Type B pancreatic cell (in vitro differentiated cells): ENCODE results near the gene POLR3C. TPM values are rescaled to one million over a fixed set of nuclear protein-coding genes. Genes with fewer than 3 reads are reported as not detected.

Source experiments
- DNase-seq: peaks from one replicate; pipeline ENCODE4 v3.0.0; 2021; ENCODE audit warnings: mixed read lengths; ENCODE audit not compliant: unreplicated experiment; ENCODE audit errors: extremely low spot score
- H3K27ac Mint-ChIP-seq: 2 replicates; pipeline ENCODE4 v1.8.0; 2021; ENCODE audit warnings: mild to moderate bottlenecking, mixed read lengths
- H3K27me3 Mint-ChIP-seq: 2 replicates; pipeline ENCODE4 v1.8.0; 2021; ENCODE audit warnings: mixed read lengths
- H3K36me3 Mint-ChIP-seq: 2 replicates; pipeline ENCODE4 v1.8.0; 2021; ENCODE audit warnings: mixed read lengths
- H3K4me1 Mint-ChIP-seq: one replicate; pipeline ENCODE4 v1.8.0; 2021; ENCODE audit warnings: mixed read lengths; ENCODE audit not compliant: unreplicated experiment
- H3K4me3 Mint-ChIP-seq: 2 replicates; pipeline ENCODE4 v1.8.0; 2021; ENCODE audit warnings: mild to moderate bottlenecking, mixed read lengths
- H3K9me3 Mint-ChIP-seq: 2 replicates; pipeline ENCODE4 v1.8.0; 2021; ENCODE audit warnings: mixed read lengths
- CTCF ChIP-seq: fragments of 200-600 bp; sonication (generic); conservative IDR thresholded peaks from 2 replicates; pipeline ENCODE4 v1.5.0; 2021; ENCODE audit warnings: antibody characterized with exemption, mild to moderate bottlenecking
- total RNA-seq: library from RNA; stranded (reverse); gene quantifications from 2 replicates; pipeline ENCODE4 v1.2.1, GENCODE V29; 2021; ENCODE audit warnings: low replicate concordance

The POLR3C gene
- total RNA-seq, 1 donor from 2014 or later, result 28.3 TPM

DNA sequence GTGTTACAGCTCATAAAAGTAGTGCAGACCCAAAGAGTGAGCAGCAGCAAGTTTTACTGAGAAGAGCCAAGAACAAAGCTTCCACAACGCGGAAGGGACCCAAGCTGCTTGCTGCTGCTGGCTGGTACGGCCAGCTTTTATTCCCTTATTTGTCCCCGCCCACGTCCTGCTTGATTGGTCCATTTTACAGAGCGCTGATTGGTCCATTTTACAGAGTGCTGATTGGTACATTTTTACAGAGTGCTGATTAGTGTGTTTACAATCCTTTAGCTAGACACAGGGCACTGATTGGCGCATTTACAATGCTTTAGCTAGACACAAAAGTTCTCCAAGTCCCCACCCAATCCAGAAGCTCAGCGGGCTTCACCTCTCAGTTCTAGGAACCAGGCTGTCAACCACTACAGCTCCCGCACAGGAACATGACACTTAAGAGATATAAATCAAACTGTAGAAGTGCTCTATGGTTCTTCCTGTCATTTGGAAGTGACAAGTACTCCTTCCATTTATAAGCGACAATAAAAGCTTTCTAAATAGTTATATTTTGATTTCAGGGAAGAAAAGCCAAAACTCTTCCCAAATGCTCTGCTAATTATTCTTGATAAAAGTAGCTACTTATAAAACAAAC is 28.6 kb upstream of the POLR3C start:
- no peaks in the 10 kb centered on the region for H3K27me3 Mint-ChIP-seq
- H3K9me3 Mint-ChIP-seq, result peaks cover 13% of the 10 kb centered on the region
- DNase-seq, result no peak
- H3K4me1 Mint-ChIP-seq, result no peaks in the 10 kb centered on the region
- no peak overlapping the region for H3K4me3 Mint-ChIP-seq
- H3K36me3 Mint-ChIP-seq, result peaks cover 28% of the 10 kb centered on the region
- TF ChIP-seq CTCF, result no peak
- H3K27ac Mint-ChIP-seq, result no peak overlapping the region

DNA sequence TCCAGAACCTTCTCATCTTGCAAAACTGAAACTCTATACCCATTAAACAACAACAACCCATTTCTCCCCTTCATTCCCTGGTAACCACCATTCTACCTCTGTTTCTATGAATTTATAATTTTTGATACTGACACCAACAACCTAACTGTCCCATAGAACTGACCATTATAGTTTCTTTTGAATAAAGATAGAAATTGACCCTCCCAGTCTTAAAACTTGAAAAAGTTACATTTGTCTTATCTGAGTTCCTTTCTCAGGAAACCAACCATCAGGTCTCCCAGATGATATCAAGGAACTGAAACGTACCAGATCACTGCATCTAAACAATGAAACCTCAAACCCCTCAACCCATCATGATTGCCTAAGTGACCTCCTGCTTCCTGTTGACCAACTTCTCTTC is 27.2 kb upstream of the POLR3C start:
- DNase-seq, result no peak
- Mint-ChIP-seq H3K36me3 (peaks cover 28% of the 10 kb centered on the region), H3K27me3 (no peaks in the 10 kb centered on the region), H3K4me3 (no peak overlapping the region), H3K9me3 (peaks cover 13% of the 10 kb centered on the region), H3K4me1 (no peaks in the 10 kb centered on the region), H3K27ac (no peak overlapping the region)
- no peak for TF ChIP-seq CTCF

GRCh38 chr1:145799806-145800205 is 24.2 kb upstream of the POLR3C start:
- TF ChIP-seq CTCF, result no peak
- H3K4me3 Mint-ChIP-seq, result no peak overlapping the region
- peaks cover 23% of the 10 kb centered on the region for H3K36me3 Mint-ChIP-seq
- no peaks in the 10 kb centered on the region for H3K27me3 Mint-ChIP-seq
- H3K27ac Mint-ChIP-seq, result no peak overlapping the region
- H3K4me1 Mint-ChIP-seq, result peaks cover 10% of the 10 kb centered on the region
- peaks cover 13% of the 10 kb centered on the region for H3K9me3 Mint-ChIP-seq
- DNase-seq, result no peak

DNA sequence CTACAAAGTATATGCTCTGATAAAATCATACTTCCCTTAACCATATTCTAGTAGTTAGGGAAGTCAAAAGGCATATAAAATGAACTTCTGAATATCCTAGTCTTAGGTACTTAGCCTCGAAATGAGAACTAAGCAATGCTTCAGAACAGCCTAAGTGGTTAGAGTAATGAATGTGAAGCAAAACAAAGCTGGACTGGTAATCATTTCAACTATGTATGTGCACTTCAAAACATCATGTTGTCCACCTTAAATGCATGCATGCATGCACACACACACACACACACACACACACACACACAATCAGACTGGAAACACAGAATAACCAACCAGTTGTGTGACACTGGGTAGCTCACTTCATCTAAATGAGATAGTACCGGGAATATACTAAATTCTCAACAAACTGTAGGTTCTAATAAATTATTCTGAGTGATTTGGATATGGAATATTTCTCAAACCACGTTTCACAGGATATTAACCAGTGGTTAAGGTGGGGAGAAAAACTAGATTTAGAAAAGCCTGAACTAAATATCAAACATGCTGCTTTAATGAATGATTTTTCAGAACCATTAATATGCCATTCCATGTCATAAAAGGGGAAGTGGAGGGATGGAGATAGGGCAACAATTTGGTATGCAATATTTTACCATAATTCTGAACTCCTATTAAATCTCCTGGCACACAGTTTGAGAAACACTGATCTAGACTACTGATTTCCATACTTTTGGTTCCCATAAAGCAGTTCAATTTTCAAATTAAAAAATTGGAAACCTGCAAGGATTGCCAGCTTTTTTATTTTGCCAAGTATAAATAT is 19.6 kb upstream of the POLR3C start:
- DNase-seq, result no peak
- Mint-ChIP-seq H3K27ac (peak overlapping the region; percentile 68), H3K4me3 (no peak overlapping the region), H3K9me3 (no peaks in the 10 kb centered on the region), H3K27me3 (no peaks in the 10 kb centered on the region), H3K4me1 (peaks cover 18% of the 10 kb centered on the region), H3K36me3 (peaks cover 4% of the 10 kb centered on the region)
- TF ChIP-seq CTCF, result no peak

DNA sequence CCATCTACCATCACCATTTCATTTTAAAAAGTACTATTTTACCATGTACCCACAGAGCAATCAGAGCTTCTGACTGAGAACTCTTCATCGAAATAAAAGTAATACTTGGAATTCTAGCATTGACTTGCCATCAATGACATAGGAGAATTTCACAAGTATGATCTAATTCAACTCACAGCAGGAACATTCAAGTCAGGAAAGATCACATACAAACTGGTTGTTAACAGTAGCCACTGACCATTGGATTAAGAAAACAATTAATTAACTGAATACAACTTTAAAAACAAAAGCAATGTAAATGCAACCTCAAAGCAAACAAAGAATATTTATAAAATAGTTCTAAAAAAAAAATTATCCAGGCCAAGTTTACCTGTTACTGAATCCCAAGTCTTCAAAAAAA is 18.9 kb upstream of the POLR3C start:
- Mint-ChIP-seq H3K27ac (no peak overlapping the region), H3K36me3 (peaks cover 4% of the 10 kb centered on the region), H3K4me1 (peaks cover 18% of the 10 kb centered on the region), H3K27me3 (no peaks in the 10 kb centered on the region), H3K9me3 (no peaks in the 10 kb centered on the region), H3K4me3 (no peak overlapping the region)
- no peak for DNase-seq
- TF ChIP-seq CTCF, result no peak
